Measurements from ENCODE around the gene ACTN1.

ACTN1 gene

DNA sequence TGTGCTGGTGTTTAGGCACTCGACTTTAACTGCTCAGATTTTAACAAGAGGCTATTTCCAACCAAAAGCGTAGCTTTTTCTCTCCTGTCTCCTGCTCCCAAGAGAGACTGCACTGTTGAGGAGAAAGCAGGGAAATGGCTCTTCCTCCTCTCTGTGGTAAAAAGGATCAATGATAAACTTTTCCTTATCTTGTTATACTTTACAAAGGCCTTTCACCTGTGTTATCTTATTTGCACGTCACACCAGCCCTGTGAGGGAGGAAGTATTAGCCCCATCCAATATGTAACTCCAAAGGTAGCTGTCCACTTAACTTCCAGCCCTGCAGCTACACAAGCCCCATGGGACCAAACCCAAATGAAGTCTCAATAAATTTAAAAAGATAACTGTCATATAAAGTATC, 153.4 kb downstream of the ACTN1 start:
- in situ Hi-C loops (cut with MboI; ENCODE audit: low sequenced_read_pairs, unreplicated experiment): loop anchor here (10.0 to 25.0 kb wide), 2 partner anchors 881 to 988 kb away; no protein-coding TSS in a partner anchor
- DNase-seq (ENCODE audit: low spot score): no peak
- TF ChIP-seq, protein P1, sequence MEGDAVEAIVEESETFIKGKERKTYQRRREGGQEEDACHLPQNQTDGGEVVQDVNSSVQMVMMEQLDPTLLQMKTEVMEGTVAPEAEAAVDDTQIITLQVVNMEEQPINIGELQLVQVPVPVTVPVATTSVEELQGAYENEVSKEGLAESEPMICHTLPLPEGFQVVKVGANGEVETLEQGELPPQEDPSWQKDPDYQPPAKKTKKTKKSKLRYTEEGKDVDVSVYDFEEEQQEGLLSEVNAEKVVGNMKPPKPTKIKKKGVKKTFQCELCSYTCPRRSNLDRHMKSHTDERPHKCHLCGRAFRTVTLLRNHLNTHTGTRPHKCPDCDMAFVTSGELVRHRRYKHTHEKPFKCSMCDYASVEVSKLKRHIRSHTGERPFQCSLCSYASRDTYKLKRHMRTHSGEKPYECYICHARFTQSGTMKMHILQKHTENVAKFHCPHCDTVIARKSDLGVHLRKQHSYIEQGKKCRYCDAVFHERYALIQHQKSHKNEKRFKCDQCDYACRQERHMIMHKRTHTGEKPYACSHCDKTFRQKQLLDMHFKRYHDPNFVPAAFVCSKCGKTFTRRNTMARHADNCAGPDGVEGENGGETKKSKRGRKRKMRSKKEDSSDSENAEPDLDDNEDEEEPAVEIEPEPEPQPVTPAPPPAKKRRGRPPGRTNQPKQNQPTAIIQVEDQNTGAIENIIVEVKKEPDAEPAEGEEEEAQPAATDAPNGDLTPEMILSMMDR (IDR thresholded peaks at IDR 0.05; ENCODE audit: borderline replicate concordance, control extremely low read depth, extremely low read depth, insufficient read depth, missing control alignments): no peak

GRCh38 chr14:68824517-68825347, 154.4 kb downstream of the ACTN1 start:
- in situ Hi-C loops (cut with MboI; ENCODE audit: low sequenced_read_pairs, unreplicated experiment): loop anchor here (10.0 to 25.0 kb wide), 2 partner anchors 880 to 987 kb away; no protein-coding TSS in a partner anchor
- peak; percentile 72 for DNase-seq (ENCODE audit: low spot score)
- TF ChIP-seq, protein P1 (IDR thresholded peaks at IDR 0.05; ENCODE audit: borderline replicate concordance, control extremely low read depth, extremely low read depth, insufficient read depth, missing control alignments): peak; percentile 84

GRCh38 chr14:68824207-68824516, 154.9 kb downstream of the ACTN1 start:
- TF ChIP-seq, protein P1 (IDR thresholded peaks at IDR 0.05; ENCODE audit: borderline replicate concordance, control extremely low read depth, extremely low read depth, insufficient read depth, missing control alignments): no peak
- in situ Hi-C loops (cut with MboI; ENCODE audit: low sequenced_read_pairs, unreplicated experiment): loop anchor here (10.0 kb wide), 1 partner anchor 879 kb away; no protein-coding TSS in a partner anchor
- no peak for DNase-seq (ENCODE audit: low spot score)

Data from GM13976 (cell line).